Activated T-cell treated with anti-CD3 and anti-CD28 coated beads, Interleukin-2, amount 50 U/mL, for 72 hours (primary cell): ENCODE data around the gene VAMP5. TPM values are rescaled to one million over a fixed set of nuclear protein-coding genes. Genes with fewer than 3 reads are reported as not detected.
A peak's percentile ranks its signal among the peaks of the same experiment; 100 is the strongest.
"Not testable (repeated sequence)": the region's sequence is repeated elsewhere in the genome, so short reads cannot be mapped to it uniquely, and the experiment has no call there.

ENCODE experiments used
- ATAC-seq, 2 donors: fragments of 150-1000 bp; cut with Tn5 transposase; replicated peaks in 1 of 2; 2 replicates each; pipeline ENCODE4 v1.10.0; 2021; ENCODE audit warnings: moderate library complexity in 2 of 2, mild to moderate bottlenecking in 1 of 2
- DNase-seq, 2 donors: peaks; one replicate each; pipeline ENCODE4 v3.0.0; 2021 to 2022; ENCODE audit warnings: mixed read lengths in 1 of 2
- H3K27ac Mint-ChIP-seq: one replicate; pipeline ENCODE4 v1.8.0; 2022; ENCODE audit warnings: mild to moderate bottlenecking, moderate library complexity, mixed read lengths
- H3K27me3 Mint-ChIP-seq: one replicate; pipeline ENCODE4 v1.8.0; 2022; ENCODE audit warnings: low read depth, mixed read lengths
- H3K36me3 Mint-ChIP-seq, 2 donors: one replicate each; pipeline ENCODE4 v1.8.0; 2022; ENCODE audit warnings: mixed read lengths in 2 of 2, mild to moderate bottlenecking in 1 of 2; ENCODE audit not compliant: insufficient read depth in 2 of 2
- H3K4me1 Mint-ChIP-seq: one replicate; pipeline ENCODE4 v1.8.0; 2022; ENCODE audit warnings: low read depth, mixed read lengths
- H3K4me3 Mint-ChIP-seq, 2 donors: one replicate each; pipeline ENCODE4 v1.8.0; 2022; ENCODE audit warnings: mild to moderate bottlenecking in 2 of 2, mixed read lengths in 2 of 2, moderate library complexity in 2 of 2
- H3K9me3 Mint-ChIP-seq, 2 donors: one replicate each; pipeline ENCODE4 v1.8.0; 2022; ENCODE audit warnings: mixed read lengths in 2 of 2
- total RNA-seq, 2 donors: library from RNA; stranded (reverse); gene quantifications; one replicate each; pipeline ENCODE4 v1.2.3, GENCODE V29; 2022

VAMP5 gene
- total RNA-seq, 2 donors from 2014 or later, result 73.3 to 78.9 TPM

- H3K4me3 Mint-ChIP-seq, H3K9me3 Mint-ChIP-seq, DNase-seq, H3K27me3 Mint-ChIP-seq: not testable (repeated sequence)
- peaks cover 38% of the 10 kb centered on the region for H3K4me1 Mint-ChIP-seq
- peak in 1 of 2 donors; percentile 9 for ATAC-seq
- peak overlapping the region; percentile 86 for H3K27ac Mint-ChIP-seq
- peaks cover 29 to 50% of the 10 kb centered on the region in 2 donors for H3K36me3 Mint-ChIP-seq
These were observed 39.1 kb upstream of the VAMP5 start for GRCh38 chr2:85544915-85545779.

GRCh38 chr2:85545780-85546240 is 38.4 kb upstream of the VAMP5 start:
- Mint-ChIP-seq H3K27ac (peak overlapping the region; percentile 86), H3K4me1 (peaks cover 32% of the 10 kb centered on the region), H3K4me3 (no peak overlapping the region), H3K27me3 (no peaks in the 10 kb centered on the region), H3K36me3 (peaks cover 24 to 44% of the 10 kb centered on the region in 2 donors), H3K9me3 (no peaks in the 10 kb centered on the region)
- ATAC-seq (peak in 1 of 2 donors; percentile 18), DNase-seq (no peak)

GRCh38 chr2:85547089-85547858 is 37.0 kb upstream of the VAMP5 start:
- no peaks in the 10 kb centered on the region for H3K9me3 Mint-ChIP-seq
- H3K4me3 Mint-ChIP-seq, result no peak overlapping the region
- peaks cover 17% of the 10 kb centered on the region for H3K4me1 Mint-ChIP-seq
- H3K27me3 Mint-ChIP-seq, result no peaks in the 10 kb centered on the region
- H3K27ac Mint-ChIP-seq, result peak overlapping the region; percentile 49
- peaks cover 23 to 36% of the 10 kb centered on the region in 2 donors for H3K36me3 Mint-ChIP-seq
- ATAC-seq, result peak in 1 of 2 donors; percentile 17
- no peak for DNase-seq

GRCh38 chr2:85547859-85548607 is 36.2 kb upstream of the VAMP5 start:
- no peak for DNase-seq
- Mint-ChIP-seq H3K4me3 (no peak overlapping the region), H3K4me1 (peaks cover 10% of the 10 kb centered on the region), H3K36me3 (peaks cover 17 to 29% of the 10 kb centered on the region in 2 donors), H3K9me3 (no peaks in the 10 kb centered on the region), H3K27me3 (no peaks in the 10 kb centered on the region), H3K27ac (peak overlapping the region; percentile 49)
- peak in 1 of 2 donors; percentile 6 for ATAC-seq

- ATAC-seq (no peak), DNase-seq (no peak)
- H3K4me3 Mint-ChIP-seq, result no peak overlapping the region
- peaks cover 16 to 24% of the 10 kb centered on the region in 2 donors for H3K36me3 Mint-ChIP-seq
- H3K27me3 Mint-ChIP-seq, result no peaks in the 10 kb centered on the region
- H3K4me1 Mint-ChIP-seq, result peaks cover 5% of the 10 kb centered on the region
- H3K27ac Mint-ChIP-seq, result peak overlapping the region; percentile 49
- H3K9me3 Mint-ChIP-seq, result no peaks in the 10 kb centered on the region
These were observed 35.7 kb upstream of the VAMP5 start for GRCh38 chr2:85548608-85548900.

- H3K36me3 Mint-ChIP-seq, result peaks cover 13 to 19% of the 10 kb centered on the region in 2 donors
- H3K4me3 Mint-ChIP-seq, result no peak overlapping the region
- no peak overlapping the region for H3K27ac Mint-ChIP-seq
- H3K27me3 Mint-ChIP-seq, result no peaks in the 10 kb centered on the region
- H3K9me3 Mint-ChIP-seq, result no peaks in the 10 kb centered on the region
- H3K4me1 Mint-ChIP-seq, result peaks cover 3% of the 10 kb centered on the region
- no peak for ATAC-seq
- DNase-seq, result no peak
These were observed 35.1 kb upstream of the VAMP5 start for GRCh38 chr2:85549095-85549494.

GRCh38 chr2:85549826-85550225 is 34.4 kb upstream of the VAMP5 start:
- no peak for ATAC-seq
- Mint-ChIP-seq H3K27me3 (no peaks in the 10 kb centered on the region), H3K4me1 (no peaks in the 10 kb centered on the region), H3K4me3 (no peak overlapping the region), H3K27ac (peak overlapping the region; percentile 71), H3K36me3 (peaks cover 10 to 12% of the 10 kb centered on the region in 2 donors), H3K9me3 (no peaks in the 10 kb centered on the region)
- no peak for DNase-seq

GRCh38 chr2:85550486-85550885 is 33.7 kb upstream of the VAMP5 start:
- peaks cover 8% of the 10 kb centered on the region in 2 donors for H3K36me3 Mint-ChIP-seq
- H3K4me3 Mint-ChIP-seq, result no peak overlapping the region
- H3K27ac Mint-ChIP-seq, result no peak overlapping the region
- no peak for ATAC-seq
- no peak for DNase-seq
- no peaks in the 10 kb centered on the region for H3K9me3 Mint-ChIP-seq
- H3K27me3 Mint-ChIP-seq, result no peaks in the 10 kb centered on the region
- no peaks in the 10 kb centered on the region for H3K4me1 Mint-ChIP-seq

- Mint-ChIP-seq H3K9me3 (no peaks in the 10 kb centered on the region), H3K27me3 (no peaks in the 10 kb centered on the region), H3K4me1 (no peaks in the 10 kb centered on the region), H3K4me3 (no peak overlapping the region), H3K27ac (peak overlapping the region; percentile 55), H3K36me3 (peaks cover 8 to 9% of the 10 kb centered on the region in 2 donors)
- peak; percentile 84 to 87 for DNase-seq
- ATAC-seq, result peak; percentile 51 to 70
These were observed 32.2 kb upstream of the VAMP5 start for GRCh38 chr2:85551698-85552678.

- peak in 1 of 2 donors; percentile 7 for ATAC-seq
- H3K4me3 Mint-ChIP-seq, result no peak overlapping the region
- H3K36me3 Mint-ChIP-seq, result peaks cover 8 to 14% of the 10 kb centered on the region in 2 donors
- DNase-seq, result no peak
- peaks cover 3% of the 10 kb centered on the region for H3K4me1 Mint-ChIP-seq
- H3K27ac Mint-ChIP-seq, result no peak overlapping the region
- no peaks in the 10 kb centered on the region for H3K9me3 Mint-ChIP-seq
- H3K27me3 Mint-ChIP-seq, result no peaks in the 10 kb centered on the region
These were observed 31.0 kb upstream of the VAMP5 start for GRCh38 chr2:85553184-85553583.

- no peak for ATAC-seq
- DNase-seq, result no peak
- Mint-ChIP-seq H3K4me3 (no peak overlapping the region), H3K4me1 (peaks cover 21% of the 10 kb centered on the region), H3K36me3 (peaks cover 8 to 16% of the 10 kb centered on the region in 2 donors), H3K27ac (peak overlapping the region; percentile 49), H3K27me3 (no peaks in the 10 kb centered on the region), H3K9me3 (no peaks in the 10 kb centered on the region)
These were observed 29.1 kb upstream of the VAMP5 start for GRCh38 chr2:85554980-85555612.
